Measurements from ENCODE around the gene KAZN. TPM values are rescaled to one million over a fixed set of nuclear protein-coding genes. Genes with fewer than 3 reads are reported as not detected.

The KAZN gene
- polyA plus RNA-seq, 2 of the 4 experiments (the other 2 are of a cell fraction): 1.3 to 1.9 TPM

GRCh38 chr1:14983277-14983676, 384.8 kb downstream of the KAZN start:
- H3K4me2 ChIP-seq: no peak overlapping the region
- DNase-seq (ENCODE audit: low read depth in 1 of 2, low spot score in 1 of 2) (no peak), ATAC-seq (no peak), FAIRE-seq (no peak)
- 81% methylated on average over 13 of the region's 13 CpGs for WGBS (ENCODE audit: missing lambda C conversion rate)
- no peak overlapping the region for H3K4me3 ChIP-seq
- no peak for TF ChIP-seq BHLHE40 (IDR thresholded peaks at IDR 0.05; ENCODE audit: low read depth, low read length)
- no peak for TF ChIP-seq MYC (IDR thresholded peaks at IDR 0.05; ENCODE audit: borderline replicate concordance, low read length)
- no peak for TF ChIP-seq JUN (IDR thresholded peaks at IDR 0.05)
- no peak for TF ChIP-seq BCL3 (IDR thresholded peaks at IDR 0.05)
- TF ChIP-seq ZSCAN20 (CRISPR knock-in tag; IDR thresholded peaks at IDR 0.05): no peak
- TF ChIP-seq E2F6 (IDR thresholded peaks at IDR 0.05; ENCODE audit: borderline replicate concordance, low read depth): no peak
- no peak for TF ChIP-seq POLR2AphosphoS2 (conservative IDR thresholded peaks at IDR 0.05; ENCODE audit: low read length)
- TF ChIP-seq RFX5 (IDR thresholded peaks at IDR 0.05): no peak
- TF ChIP-seq NR3C1 (IDR thresholded peaks at IDR 0.05): no peak
- TF ChIP-seq PBX3 (IDR thresholded peaks at IDR 0.05): no peak
- no peak for TF ChIP-seq RCOR1 (IDR thresholded peaks at IDR 0.05; ENCODE audit: low read depth, low read length)
- TF ChIP-seq CHD2 (IDR thresholded peaks at IDR 0.05; ENCODE audit: low read length, partially characterized antibody): no peak
- ChIA-PET POLR2A (no interaction called here), CTCF (interaction anchor here (0.7 kb wide), 1 partner anchor 57 kb away, joined by 4 read pairs; no protein-coding TSS in a partner anchor)
- H3K27ac ChIP-seq: no peak overlapping the region
- H3K9me3 ChIP-seq: no peaks in the 10 kb centered on the region
- H3K4me1 ChIP-seq: no peaks in the 10 kb centered on the region

- H3K4me1 ChIP-seq: no peaks in the 10 kb centered on the region
- no peak overlapping the region for H3K27ac ChIP-seq
- no peak for ATAC-seq
- no peak for DNase-seq (ENCODE audit: low read depth in 1 of 2, low spot score in 1 of 2)
- no peaks in the 10 kb centered on the region for H3K9me3 ChIP-seq
- FAIRE-seq: no peak
- no peak overlapping the region for H3K4me2 ChIP-seq
- WGBS (ENCODE audit: missing lambda C conversion rate): 93% methylated on average over 8 of the region's 8 CpGs
- H3K4me3 ChIP-seq: no peak overlapping the region
- TF ChIP-seq KDM1A (IDR thresholded peaks at IDR 0.05; ENCODE audit: low read depth): no peak
- TF ChIP-seq CHD2 (IDR thresholded peaks at IDR 0.05; ENCODE audit: low read length, partially characterized antibody): no peak
- no peak for TF ChIP-seq EHF (CRISPR knock-in tag; IDR thresholded peaks at IDR 0.05)
- peak; percentile 48 for TF ChIP-seq MAFK (IDR thresholded peaks at IDR 0.05; ENCODE audit: partially characterized antibody)
- TF ChIP-seq HOXA7 (CRISPR knock-in tag; IDR thresholded peaks at IDR 0.05): no peak
- no peak for TF ChIP-seq FOSB (CRISPR knock-in tag; IDR thresholded peaks at IDR 0.05)
- TF ChIP-seq NPAS2 (CRISPR knock-in tag; IDR thresholded peaks at IDR 0.05; ENCODE audit: borderline replicate concordance): no peak
- POLR2A ChIA-PET: no interaction called here
- CTCF ChIA-PET: interaction anchor here (2.1 kb wide), 1 partner anchor 41 kb away, joined by 5 read pairs; no protein-coding TSS in a partner anchor
Observed at GRCh38 chr1:14986168-14986567, 387.7 kb downstream of the KAZN start.

- POLR2A ChIA-PET: no interaction called here
Observed at GRCh38 chr1:14987829-14988603, 389.5 kb downstream of the KAZN start.

More at GRCh38 chr1:14987829-14988603, 389.5 kb downstream of the KAZN start:
- CTCF ChIA-PET: interaction anchor here (0.9 to 2.1 kb wide), 2 partner anchors 39 to 59 kb away, joined by 3 to 5 read pairs; no protein-coding TSS in a partner anchor
- DNase-seq (ENCODE audit: low read depth in 1 of 2, low spot score in 1 of 2): no peak
- no peak overlapping the region for H3K4me3 ChIP-seq
- 85% methylated on average over 12 of the region's 16 CpGs for WGBS (ENCODE audit: missing lambda C conversion rate)
- no peaks in the 10 kb centered on the region for H3K4me1 ChIP-seq
- no peaks in the 10 kb centered on the region for H3K9me3 ChIP-seq
- no peak for ATAC-seq
- no peak overlapping the region for H3K4me2 ChIP-seq
- TF ChIP-seq JUN (IDR thresholded peaks at IDR 0.05) (no peak), ESRRA (IDR thresholded peaks at IDR 0.05; ENCODE audit: borderline replicate concordance, low read length) (no peak), POLR2AphosphoS2 (conservative IDR thresholded peaks at IDR 0.05; ENCODE audit: low read length) (no peak), POLR2A (IDR thresholded peaks at IDR 0.05; ENCODE audit: low read length) (no peak), EHF (CRISPR knock-in tag; IDR thresholded peaks at IDR 0.05) (no peak), KDM1A (IDR thresholded peaks at IDR 0.05; ENCODE audit: low read depth) (no peak), HDAC2 (IDR thresholded peaks at IDR 0.05) (no peak), RFX5 (IDR thresholded peaks at IDR 0.05) (no peak), HOXA7 (CRISPR knock-in tag; IDR thresholded peaks at IDR 0.05) (no peak)
- FAIRE-seq: no peak
- no peak overlapping the region for H3K27ac ChIP-seq

Data from A549 (cell line).